ENCODE data around the gene PRXL2B.
"Not testable (repeated sequence)": the region's sequence is repeated elsewhere in the genome, so short reads cannot be mapped to it uniquely, and the experiment has no call there.

DNA sequence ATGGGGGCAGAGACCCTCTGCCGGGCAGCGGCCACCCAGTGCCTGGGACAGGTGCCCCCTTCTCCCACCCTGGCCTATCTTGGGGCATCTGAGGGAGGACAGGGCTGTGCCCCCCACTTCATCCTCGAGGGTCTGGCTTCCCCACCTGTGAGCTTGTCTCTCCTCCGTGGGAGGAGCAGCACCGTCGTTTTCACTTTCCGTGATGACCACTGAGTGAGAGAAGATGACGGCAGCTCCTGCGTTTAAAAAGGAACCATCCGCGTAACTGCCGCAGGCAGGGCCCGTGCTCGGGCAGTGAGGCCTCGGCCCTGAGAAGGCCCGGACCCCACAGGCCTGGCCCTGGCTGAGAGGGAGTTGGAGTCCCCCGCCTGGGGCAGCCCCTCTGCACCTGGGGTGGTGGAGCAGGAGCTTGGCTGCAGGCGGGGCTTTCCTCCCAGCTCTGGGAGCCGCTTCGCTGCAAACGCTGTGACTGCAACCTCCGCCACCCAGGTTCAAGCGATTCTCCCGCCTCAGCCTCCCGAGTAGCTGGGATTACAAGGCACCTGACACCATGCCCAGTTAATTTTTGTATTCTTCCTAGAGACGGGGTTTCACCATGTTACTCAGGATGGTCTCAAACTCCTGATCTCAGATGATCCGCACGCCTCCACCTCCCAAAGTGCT is 37.1 kb upstream of the PRXL2B start:
- TF ChIP-seq, protein P1, sequence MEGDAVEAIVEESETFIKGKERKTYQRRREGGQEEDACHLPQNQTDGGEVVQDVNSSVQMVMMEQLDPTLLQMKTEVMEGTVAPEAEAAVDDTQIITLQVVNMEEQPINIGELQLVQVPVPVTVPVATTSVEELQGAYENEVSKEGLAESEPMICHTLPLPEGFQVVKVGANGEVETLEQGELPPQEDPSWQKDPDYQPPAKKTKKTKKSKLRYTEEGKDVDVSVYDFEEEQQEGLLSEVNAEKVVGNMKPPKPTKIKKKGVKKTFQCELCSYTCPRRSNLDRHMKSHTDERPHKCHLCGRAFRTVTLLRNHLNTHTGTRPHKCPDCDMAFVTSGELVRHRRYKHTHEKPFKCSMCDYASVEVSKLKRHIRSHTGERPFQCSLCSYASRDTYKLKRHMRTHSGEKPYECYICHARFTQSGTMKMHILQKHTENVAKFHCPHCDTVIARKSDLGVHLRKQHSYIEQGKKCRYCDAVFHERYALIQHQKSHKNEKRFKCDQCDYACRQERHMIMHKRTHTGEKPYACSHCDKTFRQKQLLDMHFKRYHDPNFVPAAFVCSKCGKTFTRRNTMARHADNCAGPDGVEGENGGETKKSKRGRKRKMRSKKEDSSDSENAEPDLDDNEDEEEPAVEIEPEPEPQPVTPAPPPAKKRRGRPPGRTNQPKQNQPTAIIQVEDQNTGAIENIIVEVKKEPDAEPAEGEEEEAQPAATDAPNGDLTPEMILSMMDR (IDR thresholded peaks at IDR 0.05; ENCODE audit: low read depth, low read length): not testable (repeated sequence)
- TF ChIP-seq POLR2A (IDR thresholded peaks at IDR 0.05; ENCODE audit: extremely low read depth, insufficient read length); MYC (IDR thresholded peaks at IDR 0.05; ENCODE audit: low read depth, low read length): not testable (repeated sequence)
- TF ChIP-seq, protein P2, sequence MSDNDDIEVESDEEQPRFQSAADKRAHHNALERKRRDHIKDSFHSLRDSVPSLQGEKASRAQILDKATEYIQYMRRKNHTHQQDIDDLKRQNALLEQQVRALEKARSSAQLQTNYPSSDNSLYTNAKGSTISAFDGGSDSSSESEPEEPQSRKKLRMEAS (IDR thresholded peaks at IDR 0.05; ENCODE audit: low read depth, low read length): not testable (repeated sequence)
